A673 (cell line): ENCODE results near the gene TP53BP1.

Experiments
- CTCF ChIP-seq: fragments of 300-800, 200-600 bp; sonication (generic); conservative IDR thresholded peaks from 2 replicates; pipeline ENCODE4 v1.5.1; 2017; ENCODE audit warnings: low read depth, mild to moderate bottlenecking, antibody characterized with exemption, low read length, moderate library complexity, mixed read lengths
- EZH2 ChIP-seq: fragments of 200-600 bp; sonication (generic); IDR thresholded peaks from 2 replicates; pipeline ENCODE4 v1.6.1; 2017; ENCODE audit warnings: borderline replicate concordance, low read depth, mild to moderate bottlenecking, mixed read lengths, antibody characterized with exemption, low read length; ENCODE audit not compliant: poor library complexity, severe bottlenecking

GRCh38 chr15:43433661-43434303, 59.2 kb downstream of the TP53BP1 start:
- TF ChIP-seq CTCF (no peak), EZH2 (no peak)
